ENCODE data around the gene HOXA11.

Gene HOXA11

GRCh38 chr7:27185013-27185853 is at the start of gene HOXA11:
Gene HOXA11 (minus strand): TSS chr7:27185232. CDS start chr7:27185144, 88 bp downstream.
- Mint-ChIP-seq H3K9me3 (no peaks in the 10 kb centered on the region), H3K4me3 (peak within 1 kb of the TSS; percentile 51), H3K27ac (peak within 1 kb of the TSS; percentile 86), H3K4me1 (peaks cover 43% of the 10 kb centered on the region), H3K27me3 (peaks cover 100% of the 10 kb centered on the region), H3K36me3 (peaks cover 18% of the 10 kb centered on the region)
- CTCF ChIA-PET: interaction anchor here (2.7 kb wide), 1 partner anchor 10 kb away, joined by 11 read pairs; no protein-coding TSS in a partner anchor
- peak; percentile 18 for DNase-seq

DNA sequence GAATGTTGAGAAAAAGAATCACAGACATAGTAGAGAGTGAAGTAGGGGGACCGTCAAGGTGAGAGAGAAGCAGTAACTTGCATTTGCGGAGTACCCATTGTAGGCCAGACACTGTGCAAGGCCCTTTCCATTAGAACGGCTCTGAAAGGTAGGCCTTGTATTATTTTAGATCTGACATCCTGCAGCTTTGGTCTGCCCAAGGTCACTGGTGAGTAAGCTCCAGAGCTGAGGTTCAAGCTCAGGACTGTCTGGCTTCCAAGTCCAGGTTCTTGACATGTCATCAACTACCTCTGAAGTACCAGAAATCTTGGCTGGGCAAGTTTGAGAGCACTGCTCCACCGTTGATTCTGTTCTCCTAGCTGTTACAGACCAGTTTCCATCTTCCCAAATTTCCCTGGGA is 44.4 kb upstream of the HOXA11 start:
- Mint-ChIP-seq H3K27me3 (peaks cover 66% of the 10 kb centered on the region), H3K36me3 (no peaks in the 10 kb centered on the region), H3K4me1 (no peaks in the 10 kb centered on the region), H3K9me3 (no peaks in the 10 kb centered on the region), H3K4me3 (no peak overlapping the region), H3K27ac (no peak overlapping the region)
- DNase-seq: no peak
- CTCF ChIA-PET: no interaction called here

GRCh38 chr7:27224983-27225934 is 40.2 kb upstream of the HOXA11 start:
- no peak for DNase-seq
- Mint-ChIP-seq H3K36me3 (no peaks in the 10 kb centered on the region), H3K9me3 (no peaks in the 10 kb centered on the region), H3K4me3 (no peak overlapping the region), H3K27ac (no peak overlapping the region), H3K4me1 (no peaks in the 10 kb centered on the region), H3K27me3 (peaks cover 89% of the 10 kb centered on the region)
- CTCF ChIA-PET: interaction anchor here (0.6 to 1.5 kb wide), 4 partner anchors 9 to 437 kb away, joined by 3 to 4 read pairs (median 3); partner anchors contain the start of gene HIBADH

DNA sequence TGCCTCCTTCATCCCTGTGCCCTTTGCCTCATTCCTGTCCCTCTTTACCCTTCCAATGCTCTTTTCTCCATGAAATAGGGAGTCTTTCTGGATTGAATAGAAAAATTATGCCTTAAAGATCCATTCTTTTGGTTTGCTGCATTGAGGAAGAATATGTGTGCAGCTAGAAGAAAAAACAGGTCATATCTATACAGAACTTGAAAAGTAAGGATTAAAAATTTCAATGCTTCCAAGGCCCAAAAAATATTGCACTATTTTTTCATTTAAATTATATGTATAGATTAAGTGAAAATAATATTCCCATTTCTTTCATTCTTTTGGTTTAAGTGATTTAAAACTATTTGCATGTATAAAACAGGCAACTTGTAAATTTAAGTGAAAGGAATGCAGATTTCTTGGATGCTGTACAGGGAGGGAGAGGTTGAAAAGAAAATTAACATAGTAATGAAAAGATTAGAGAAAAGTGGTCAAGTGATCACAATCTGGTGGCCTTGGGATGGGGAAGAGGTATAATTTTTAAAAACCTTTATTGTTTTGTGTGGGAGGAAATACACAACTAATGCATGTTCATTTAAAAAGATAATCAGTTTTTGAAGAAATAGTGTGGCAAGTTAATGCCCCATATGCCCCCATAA is 39.0 kb upstream of the HOXA11 start:
- Mint-ChIP-seq H3K36me3 (no peaks in the 10 kb centered on the region), H3K4me1 (no peaks in the 10 kb centered on the region), H3K9me3 (no peaks in the 10 kb centered on the region), H3K4me3 (no peak overlapping the region), H3K27me3 (peaks cover 90% of the 10 kb centered on the region), H3K27ac (no peak overlapping the region)
- DNase-seq: no peak
- CTCF ChIA-PET: interaction anchor here (0.6 to 3.0 kb wide), 5 partner anchors 10 to 811 kb away, joined by 3 to 9 read pairs (median 3); no protein-coding TSS in a partner anchor

- H3K9me3 Mint-ChIP-seq: no peaks in the 10 kb centered on the region
- DNase-seq: no peak
- H3K27ac Mint-ChIP-seq: no peak overlapping the region
- no peaks in the 10 kb centered on the region for H3K36me3 Mint-ChIP-seq
- CTCF ChIA-PET: interaction anchor here (3.0 kb wide), 1 partner anchor 11 kb away, joined by 9 read pairs; no protein-coding TSS in a partner anchor
- H3K4me3 Mint-ChIP-seq: no peak overlapping the region
- H3K27me3 Mint-ChIP-seq: peaks cover 93% of the 10 kb centered on the region
- H3K4me1 Mint-ChIP-seq: no peaks in the 10 kb centered on the region
Measured at GRCh38 chr7:27221201-27221797, 36.3 kb upstream of the HOXA11 start.

- CTCF ChIA-PET: no interaction called here
- Mint-ChIP-seq H3K4me3 (no peak overlapping the region), H3K27me3 (peaks cover 93% of the 10 kb centered on the region), H3K9me3 (no peaks in the 10 kb centered on the region), H3K4me1 (no peaks in the 10 kb centered on the region), H3K36me3 (no peaks in the 10 kb centered on the region), H3K27ac (no peak overlapping the region)
- DNase-seq: no peak
Measured at GRCh38 chr7:27220440-27220955, 35.5 kb upstream of the HOXA11 start.

- Mint-ChIP-seq H3K4me1 (no peaks in the 10 kb centered on the region), H3K36me3 (no peaks in the 10 kb centered on the region), H3K9me3 (no peaks in the 10 kb centered on the region), H3K27ac (no peak overlapping the region), H3K4me3 (no peak overlapping the region), H3K27me3 (peaks cover 93% of the 10 kb centered on the region)
- CTCF ChIA-PET: no interaction called here
- no peak for DNase-seq
Measured at GRCh38 chr7:27219821-27220220, 34.8 kb upstream of the HOXA11 start.

DNA sequence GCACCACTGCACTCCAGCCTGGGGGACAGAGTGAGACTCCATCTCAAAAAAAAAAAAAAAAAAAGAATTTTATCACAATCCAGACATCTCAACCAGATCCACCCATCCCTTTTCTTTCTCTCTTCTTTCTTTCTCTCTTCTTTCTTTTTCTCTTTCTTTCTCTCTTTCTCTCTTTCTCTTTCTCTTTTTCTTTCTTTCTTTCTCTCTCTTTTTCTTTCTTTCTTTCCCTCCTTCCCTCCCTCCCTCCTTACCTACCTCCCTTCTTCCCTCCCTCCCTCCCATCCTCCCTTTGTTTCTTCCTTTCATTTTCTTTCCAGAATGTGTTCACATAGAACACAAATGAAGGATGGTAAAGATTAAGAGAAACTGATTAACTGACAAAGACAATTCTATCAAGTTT is 32.9 kb upstream of the HOXA11 start:
- Mint-ChIP-seq H3K36me3 (no peaks in the 10 kb centered on the region), H3K27ac (no peak overlapping the region), H3K4me3 (no peak overlapping the region), H3K4me1 (no peaks in the 10 kb centered on the region), H3K27me3 (peaks cover 95% of the 10 kb centered on the region), H3K9me3 (no peaks in the 10 kb centered on the region)
- DNase-seq: no peak
- CTCF ChIA-PET: interaction anchor here (0.6 kb wide), 1 partner anchor 537 kb away, joined by 4 read pairs; no protein-coding TSS in a partner anchor

DNA sequence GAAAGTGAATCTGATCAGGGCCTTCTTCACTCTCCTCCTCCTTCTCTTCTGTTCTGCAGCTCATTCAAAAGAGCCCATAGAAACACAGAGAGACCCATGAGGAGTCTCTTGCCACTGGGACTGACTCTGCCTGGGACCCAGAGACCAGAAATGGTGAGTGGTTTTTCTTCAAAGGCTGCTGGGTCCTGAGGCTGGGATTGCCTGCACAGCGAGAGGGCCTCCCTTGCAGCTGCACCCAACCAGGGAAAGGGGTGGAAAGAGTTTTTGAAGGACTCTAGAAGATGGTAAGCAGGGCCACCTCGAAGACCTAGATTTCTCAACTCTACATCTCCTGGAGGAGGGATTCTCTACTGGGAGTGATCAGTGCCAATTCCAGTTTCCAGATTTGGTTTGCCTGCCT is 30.3 kb upstream of the HOXA11 start:
- no peak overlapping the region for H3K4me3 Mint-ChIP-seq
- H3K27me3 Mint-ChIP-seq: peaks cover 96% of the 10 kb centered on the region
- DNase-seq: no peak
- no peaks in the 10 kb centered on the region for H3K9me3 Mint-ChIP-seq
- no peaks in the 10 kb centered on the region for H3K36me3 Mint-ChIP-seq
- peaks cover 7% of the 10 kb centered on the region for H3K4me1 Mint-ChIP-seq
- CTCF ChIA-PET: interaction anchor here (0.6 kb wide), 1 partner anchor 816 kb away, joined by 3 read pairs; no protein-coding TSS in a partner anchor
- H3K27ac Mint-ChIP-seq: no peak overlapping the region

- Mint-ChIP-seq H3K27ac (peak overlapping the region; percentile 65), H3K9me3 (no peaks in the 10 kb centered on the region), H3K36me3 (no peaks in the 10 kb centered on the region), H3K27me3 (peaks cover 96% of the 10 kb centered on the region), H3K4me1 (peaks cover 7% of the 10 kb centered on the region), H3K4me3 (no peak overlapping the region)
- no peak for DNase-seq
- CTCF ChIA-PET: no interaction called here
Measured at GRCh38 chr7:27214239-27214950, 29.4 kb upstream of the HOXA11 start.

DNA sequence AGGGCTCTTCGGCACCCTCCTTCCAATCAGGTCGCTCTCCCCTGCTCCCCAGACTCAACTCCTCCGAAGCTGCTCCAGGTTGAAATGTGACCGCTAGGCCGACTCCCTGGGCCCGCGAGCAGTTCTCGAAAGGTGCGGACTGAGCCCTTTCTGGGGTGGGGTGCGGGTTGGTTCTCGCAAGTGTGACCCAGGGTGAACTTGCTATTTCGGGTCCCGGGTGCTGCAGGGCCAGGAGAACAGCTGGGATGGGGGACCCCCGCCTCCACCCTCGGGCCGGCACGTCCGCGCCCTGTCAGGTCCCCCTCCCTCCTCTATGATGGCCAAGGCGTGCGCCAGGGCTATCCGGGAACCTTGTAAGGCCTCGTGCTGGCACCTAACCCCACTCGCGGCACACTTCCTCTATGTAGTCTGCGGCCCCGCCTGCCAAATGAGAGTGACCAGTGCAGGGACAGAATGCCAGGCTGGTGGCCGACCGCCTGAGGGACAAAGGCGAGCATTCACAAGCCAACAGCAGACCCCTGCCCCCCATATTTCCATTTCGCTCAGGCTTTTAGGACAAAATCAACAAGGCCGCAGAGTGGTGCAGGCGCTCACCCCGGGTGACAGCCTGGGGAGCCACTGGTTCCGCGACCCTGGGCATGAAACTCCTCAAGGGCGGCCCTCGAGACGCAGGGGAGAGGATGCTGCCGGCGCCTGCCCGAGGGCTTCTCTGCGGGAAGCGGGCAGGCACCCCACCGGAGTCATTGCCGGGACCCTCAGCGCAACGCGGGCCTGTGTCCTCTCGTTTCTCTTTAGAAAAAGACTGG is 28.6 kb upstream of the HOXA11 start:
- peaks cover 7% of the 10 kb centered on the region for H3K4me1 Mint-ChIP-seq
- no peak overlapping the region for H3K4me3 Mint-ChIP-seq
- H3K27me3 Mint-ChIP-seq: peaks cover 96% of the 10 kb centered on the region
- no peaks in the 10 kb centered on the region for H3K36me3 Mint-ChIP-seq
- no peak for DNase-seq
- no peak overlapping the region for H3K27ac Mint-ChIP-seq
- CTCF ChIA-PET: no interaction called here
- H3K9me3 Mint-ChIP-seq: no peaks in the 10 kb centered on the region

Measured in activated naive CD4-positive, alpha-beta T cell treated with anti-CD3 and anti-CD28 coated beads, Interleukin-2, amount 10 ng/mL, durations not matched to agents 7 days and 5 days (primary cell).